Activated CD4-positive, alpha-beta T cell treated with anti-CD3 and anti-CD28 coated beads, Interleukin-2, amount 10 ng/mL, durations not matched to agents 24 days and 14 days (primary cell): Measurements from ENCODE around the gene GALK2. TPM values are rescaled to one million over a fixed set of nuclear protein-coding genes. Genes with fewer than 3 reads are reported as not detected.

Source experiments
- DNase-seq: peaks from one replicate; pipeline ENCODE4 v3.0.0; 2022
- H3K27ac Mint-ChIP-seq: one replicate; pipeline ENCODE4 v1.8.0; 2022; ENCODE audit warnings: mild to moderate bottlenecking, mixed read lengths
- H3K27me3 Mint-ChIP-seq: one replicate; pipeline ENCODE4 v1.8.0; 2022; ENCODE audit warnings: mixed read lengths
- H3K36me3 Mint-ChIP-seq: one replicate; pipeline ENCODE4 v1.8.0; 2022; ENCODE audit warnings: low read depth, mild to moderate bottlenecking, mixed read lengths
- H3K4me1 Mint-ChIP-seq: one replicate; pipeline ENCODE4 v1.8.0; 2021; ENCODE audit warnings: mixed read lengths
- H3K4me3 Mint-ChIP-seq: one replicate; pipeline ENCODE4 v1.8.0; 2022; ENCODE audit warnings: mild to moderate bottlenecking, moderate library complexity, mixed read lengths
- H3K9me3 Mint-ChIP-seq: one replicate; pipeline ENCODE4 v1.8.0; 2021; ENCODE audit warnings: mixed read lengths
- intact Hi-C: fragments of 100-400 bp; cut with micrococcal nuclease; formaldehyde crosslinking; loops from one replicate; pipeline ENCODE4 v1.15.1; 2023
- total RNA-seq: library from RNA; stranded (reverse); gene quantifications from 2 replicates; pipeline ENCODE4 v1.2.3, GENCODE V29; 2022

The GALK2 gene
- 24.7 and 25.5 TPM in 2 replicates for total RNA-seq

DNA sequence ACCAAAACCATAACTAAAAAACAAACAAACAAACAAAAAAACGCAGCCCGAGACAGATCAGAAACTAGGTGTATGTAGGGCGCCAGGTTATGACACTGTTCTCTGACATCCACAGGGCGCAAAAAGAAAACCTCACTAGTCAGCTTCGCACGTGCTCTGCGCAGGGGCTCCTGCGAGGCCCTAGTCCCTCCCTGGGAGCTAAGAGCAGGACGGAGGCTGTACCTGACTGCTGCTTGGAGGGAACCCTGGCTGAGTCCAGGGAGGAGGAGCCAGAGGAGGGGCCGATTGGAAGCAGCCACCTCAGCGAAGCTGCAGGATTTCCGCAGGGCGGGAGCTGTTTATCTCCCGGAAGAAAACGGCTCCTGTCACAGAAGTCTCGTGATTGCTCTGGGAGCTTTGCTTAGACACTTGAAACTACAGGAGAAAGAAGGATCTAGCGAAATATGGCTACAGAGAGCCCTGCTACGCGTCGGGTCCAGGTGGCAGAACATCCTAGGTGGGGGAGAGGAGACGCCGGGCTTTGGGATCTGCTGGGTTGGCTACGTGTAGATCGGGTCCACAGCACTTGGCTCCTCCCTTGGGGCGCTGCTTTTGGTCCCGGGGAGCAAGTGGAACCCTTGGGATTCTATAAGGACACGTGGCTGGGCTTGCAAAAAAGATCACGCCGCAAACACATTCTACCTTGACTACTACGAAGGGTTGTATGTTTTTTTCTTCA, at the start of gene GALK2:
Gene GALK2 (plus strand): TSS at position 368 of the 718 bp plus-strand sequence. CDS start 76 bp downstream, at position 444.
- intact Hi-C loops, result loop anchor here (1.0 to 5.0 kb wide), 3 partner anchors 15 to 1012 kb away; partner anchors contain the start of genes COPS2, DTWD1, FAM227B and SLC27A2
- Mint-ChIP-seq H3K27ac (peak within 1 kb of the TSS; percentile 99), H3K27me3 (no peaks in the 10 kb centered on the region), H3K9me3 (no peaks in the 10 kb centered on the region), H3K36me3 (peaks cover 5% of the 10 kb centered on the region), H3K4me1 (peaks cover 26% of the 10 kb centered on the region), H3K4me3 (peak within 1 kb of the TSS; percentile 100)
- peak; percentile 95 for DNase-seq

DNA sequence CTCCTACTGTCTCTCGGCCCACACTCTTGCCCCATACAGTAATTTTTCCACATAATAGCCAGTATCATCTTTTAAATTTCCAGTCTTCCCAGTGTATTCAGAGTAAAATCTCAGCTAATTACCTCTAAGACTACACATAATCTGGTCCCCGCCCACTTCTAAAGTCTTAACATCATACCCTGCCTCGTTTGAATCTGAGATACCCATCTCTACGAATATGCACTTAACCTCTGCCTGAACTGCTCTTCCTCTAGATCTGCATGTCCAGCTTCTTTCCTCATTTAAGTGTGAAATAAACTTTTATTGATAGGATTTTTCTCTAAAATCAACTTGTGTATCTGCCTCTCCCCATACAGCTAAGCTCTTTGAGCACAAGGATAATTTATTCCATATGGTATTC, 49.2 kb upstream of the GALK2 start:
- Mint-ChIP-seq H3K36me3 (peaks cover 19% of the 10 kb centered on the region), H3K27me3 (no peaks in the 10 kb centered on the region), H3K4me1 (no peaks in the 10 kb centered on the region), H3K4me3 (no peak overlapping the region), H3K27ac (no peak overlapping the region), H3K9me3 (no peaks in the 10 kb centered on the region)
- intact Hi-C loops, result no loop called here
- no peak for DNase-seq

DNA sequence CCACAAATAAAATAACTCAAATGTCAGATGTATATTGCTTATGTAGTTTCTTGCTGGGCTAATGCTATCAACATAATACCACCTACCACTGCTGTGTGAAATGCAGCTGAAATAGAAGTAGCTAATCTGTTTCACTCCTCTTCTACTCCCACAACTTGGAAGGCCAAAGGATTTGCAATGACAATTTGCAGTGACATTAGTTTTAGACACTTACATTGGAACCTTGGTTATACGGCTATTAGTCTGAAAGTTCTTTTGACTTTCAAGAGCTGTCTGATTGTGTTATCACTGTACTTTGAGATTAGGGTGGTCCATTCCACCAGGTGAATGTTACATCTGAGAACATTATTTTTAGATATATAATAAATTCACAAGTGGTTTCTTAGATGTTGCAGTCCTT, 48.1 kb upstream of the GALK2 start:
- Mint-ChIP-seq H3K36me3 (peaks cover 10% of the 10 kb centered on the region), H3K27ac (no peak overlapping the region), H3K4me3 (no peak overlapping the region), H3K4me1 (no peaks in the 10 kb centered on the region), H3K9me3 (no peaks in the 10 kb centered on the region), H3K27me3 (no peaks in the 10 kb centered on the region)
- DNase-seq, result no peak
- intact Hi-C loops, result no loop called here

DNA sequence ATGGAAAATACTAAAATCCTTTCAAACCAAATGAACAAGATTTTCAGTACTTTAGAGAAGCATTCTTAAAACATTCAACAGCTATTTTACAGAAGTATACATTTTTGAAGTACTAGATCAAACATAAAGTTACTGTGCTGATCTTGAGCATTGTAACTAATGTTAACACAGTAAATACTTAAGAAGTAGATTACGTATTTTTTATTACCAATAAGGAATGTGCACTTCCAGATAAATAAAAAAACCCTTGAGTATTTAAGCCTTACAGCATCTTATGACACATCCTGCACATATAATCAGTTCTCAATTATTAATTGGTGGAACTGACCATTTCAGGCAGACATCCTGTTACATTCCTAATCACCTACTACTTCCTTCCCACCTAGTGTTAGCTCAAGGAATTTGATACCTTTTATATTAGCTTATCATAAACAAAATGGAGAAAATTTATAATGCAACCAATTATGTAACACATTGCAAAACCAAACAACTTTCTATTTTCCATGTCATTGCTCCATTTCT, 47.4 kb upstream of the GALK2 start:
- intact Hi-C loops, result no loop called here
- no peaks in the 10 kb centered on the region for H3K4me1 Mint-ChIP-seq

DNA sequence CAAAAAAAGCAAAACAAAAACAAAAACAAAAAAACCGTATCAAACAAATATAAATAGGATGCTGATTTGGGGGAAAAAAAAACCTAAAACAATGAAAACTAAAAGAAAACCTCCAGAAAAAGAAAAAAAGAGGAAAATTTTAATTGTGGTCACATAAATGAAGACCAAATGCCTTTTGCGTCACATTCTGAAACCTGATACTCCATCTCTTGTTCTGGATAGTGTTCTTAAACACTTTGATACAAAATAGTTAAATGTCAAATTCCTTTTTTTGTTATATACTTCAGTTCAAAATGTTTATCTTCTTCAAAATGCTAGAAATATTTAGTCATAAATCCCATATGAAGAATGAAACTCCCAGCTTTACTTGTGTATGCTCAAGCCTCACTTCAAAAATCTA, 45.7 kb upstream of the GALK2 start:
- no peaks in the 10 kb centered on the region for H3K27me3 Mint-ChIP-seq
- intact Hi-C loops, result no loop called here
- no peak overlapping the region for H3K27ac Mint-ChIP-seq
- H3K9me3 Mint-ChIP-seq, result no peaks in the 10 kb centered on the region
- no peaks in the 10 kb centered on the region for H3K4me1 Mint-ChIP-seq
- peaks cover 22% of the 10 kb centered on the region for H3K36me3 Mint-ChIP-seq
- no peak overlapping the region for H3K4me3 Mint-ChIP-seq
- DNase-seq, result no peak

More for the DNA sequence above, 47.4 kb upstream of the GALK2 start:
- H3K27ac Mint-ChIP-seq, result no peak overlapping the region
- no peaks in the 10 kb centered on the region for H3K9me3 Mint-ChIP-seq
- no peak for DNase-seq
- H3K36me3 Mint-ChIP-seq, result peaks cover 14% of the 10 kb centered on the region
- H3K4me3 Mint-ChIP-seq, result no peak overlapping the region
- no peaks in the 10 kb centered on the region for H3K27me3 Mint-ChIP-seq

DNA sequence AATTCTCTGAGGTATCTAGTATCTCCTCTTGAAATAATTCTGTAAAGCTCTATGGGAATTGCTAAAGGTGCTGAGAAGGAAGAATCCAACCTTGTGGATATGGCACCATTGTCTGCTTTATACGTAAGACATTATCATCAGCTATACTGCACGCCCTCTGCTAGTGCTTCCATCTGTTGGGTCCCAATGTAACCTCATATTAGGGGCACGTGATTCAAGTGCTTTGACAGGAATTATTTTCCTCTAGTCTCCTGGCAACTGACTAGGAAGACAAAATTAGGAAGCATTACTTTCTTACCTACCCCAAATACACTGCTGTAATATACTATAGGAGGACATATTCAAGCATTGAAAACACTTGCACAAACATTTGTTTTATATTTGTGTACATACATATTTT, 38.6 kb upstream of the GALK2 start:
- Mint-ChIP-seq H3K27me3 (no peaks in the 10 kb centered on the region), H3K4me1 (peaks cover 9% of the 10 kb centered on the region), H3K36me3 (peaks cover 52% of the 10 kb centered on the region), H3K9me3 (no peaks in the 10 kb centered on the region), H3K4me3 (no peak overlapping the region), H3K27ac (no peak overlapping the region)
- DNase-seq, result no peak
- intact Hi-C loops, result no loop called here

DNA sequence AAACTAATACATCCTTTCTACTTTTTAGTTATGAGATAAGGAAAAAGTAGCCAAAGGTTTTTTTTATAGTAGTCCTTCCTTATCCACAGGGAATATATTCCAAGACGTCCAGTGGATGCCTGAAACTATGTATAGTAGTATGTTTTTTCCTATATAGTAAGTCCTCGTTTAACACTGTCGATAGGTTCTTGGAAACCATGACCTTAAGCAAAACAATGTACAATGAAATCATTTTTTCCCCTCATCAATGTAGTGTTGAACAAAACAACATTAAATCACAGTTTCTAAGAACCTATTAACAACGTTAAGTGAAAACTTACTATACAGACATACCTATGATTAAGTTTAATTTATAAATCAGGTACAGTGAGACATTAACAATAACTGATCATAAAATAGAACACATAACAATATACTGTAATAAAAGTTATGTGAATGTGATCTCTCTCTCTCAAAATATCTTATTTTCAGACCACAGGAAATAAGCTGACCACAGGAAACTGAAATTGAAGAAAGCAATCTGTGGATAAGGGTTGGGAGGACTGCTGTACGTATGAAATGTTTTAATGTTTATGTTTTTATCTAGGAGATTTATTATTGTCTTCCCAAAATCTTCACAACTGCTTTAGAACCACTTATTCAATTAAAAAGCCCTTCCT, 35.2 kb upstream of the GALK2 start:
- no peaks in the 10 kb centered on the region for H3K9me3 Mint-ChIP-seq

DNA sequence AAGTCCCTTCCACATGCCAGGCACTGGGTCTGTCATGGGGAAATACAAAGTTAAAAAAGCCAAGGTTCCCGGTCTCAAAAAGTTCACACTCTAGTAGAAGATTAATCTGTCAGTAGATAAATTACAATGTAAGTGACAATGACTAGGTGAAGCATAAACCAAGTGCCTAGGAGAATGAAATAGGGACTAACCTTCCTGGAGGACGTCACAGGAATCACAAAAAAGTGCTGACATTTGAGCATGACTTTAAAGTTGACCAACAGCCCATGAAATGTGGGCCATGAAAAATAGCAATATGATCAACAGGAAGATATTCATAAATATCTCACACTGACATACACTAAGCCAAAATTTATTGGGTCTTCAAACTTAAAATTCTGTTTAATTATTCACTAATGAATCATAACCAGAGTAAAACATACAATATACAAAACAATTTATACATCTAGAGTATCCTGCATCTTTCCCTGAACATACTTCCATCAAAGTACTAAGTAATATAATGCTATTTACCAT, 34.6 kb upstream of the GALK2 start:
- peak overlapping the region; percentile 69 for H3K27ac Mint-ChIP-seq

More for the DNA sequence above, 35.2 kb upstream of the GALK2 start:
- H3K27ac Mint-ChIP-seq, result peak overlapping the region; percentile 69
- peaks cover 45% of the 10 kb centered on the region for H3K36me3 Mint-ChIP-seq
- H3K4me1 Mint-ChIP-seq, result peaks cover 16% of the 10 kb centered on the region
- H3K27me3 Mint-ChIP-seq, result no peaks in the 10 kb centered on the region
- DNase-seq, result no peak
- intact Hi-C loops, result no loop called here
- H3K4me3 Mint-ChIP-seq, result no peak overlapping the region

DNA sequence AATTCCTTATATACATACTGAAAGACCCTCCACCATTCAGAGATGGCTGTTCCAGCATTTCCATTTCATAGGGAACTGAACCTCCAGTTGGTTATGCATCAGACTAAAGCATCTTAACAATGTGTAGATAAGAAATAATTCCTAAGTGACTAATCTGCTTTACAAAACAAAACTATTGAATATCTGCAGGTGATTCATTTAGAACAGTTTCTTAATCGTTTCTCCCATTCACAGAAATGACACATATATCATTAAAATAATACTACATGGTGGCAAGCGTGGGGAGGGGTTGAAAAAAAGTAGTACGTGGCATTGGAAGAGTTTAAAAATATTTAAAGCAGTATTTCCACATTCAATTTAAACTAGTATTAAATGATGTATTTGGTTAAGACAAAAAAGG, 34.1 kb upstream of the GALK2 start:
- no peak overlapping the region for H3K27ac Mint-ChIP-seq
- H3K36me3 Mint-ChIP-seq, result peaks cover 52% of the 10 kb centered on the region
- no peaks in the 10 kb centered on the region for H3K9me3 Mint-ChIP-seq
- no peak for DNase-seq
- H3K4me3 Mint-ChIP-seq, result no peak overlapping the region
- no peaks in the 10 kb centered on the region for H3K27me3 Mint-ChIP-seq
- peaks cover 16% of the 10 kb centered on the region for H3K4me1 Mint-ChIP-seq
- intact Hi-C loops, result no loop called here

More for the DNA sequence above, 34.6 kb upstream of the GALK2 start:
- H3K4me1 Mint-ChIP-seq, result peaks cover 16% of the 10 kb centered on the region
- H3K36me3 Mint-ChIP-seq, result peaks cover 47% of the 10 kb centered on the region
- H3K4me3 Mint-ChIP-seq, result no peak overlapping the region
- DNase-seq, result no peak
- intact Hi-C loops, result no loop called here
- H3K9me3 Mint-ChIP-seq, result no peaks in the 10 kb centered on the region
- no peaks in the 10 kb centered on the region for H3K27me3 Mint-ChIP-seq

DNA sequence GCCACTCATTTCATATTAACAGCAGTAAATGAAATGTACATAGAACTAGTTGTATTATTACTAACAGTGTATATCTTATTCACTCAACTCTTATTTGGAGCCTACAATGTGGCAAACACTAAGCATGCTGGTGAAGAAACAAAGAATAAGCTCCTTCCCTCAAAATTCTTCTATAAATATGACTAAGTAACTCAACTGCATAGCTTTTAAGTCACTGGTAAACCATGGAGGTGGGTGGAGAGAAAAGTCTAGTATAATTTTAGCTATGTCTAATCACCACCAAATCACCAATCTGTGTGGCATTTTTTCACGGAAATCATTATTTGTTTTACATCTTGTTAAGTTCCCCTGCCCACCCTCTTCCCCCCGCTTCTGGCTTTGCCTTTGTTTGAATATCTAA, 32.2 kb upstream of the GALK2 start:
- peaks cover 61% of the 10 kb centered on the region for H3K36me3 Mint-ChIP-seq
- intact Hi-C loops, result no loop called here
- peak overlapping the region; percentile 11 for H3K27ac Mint-ChIP-seq
- peaks cover 15% of the 10 kb centered on the region for H3K4me1 Mint-ChIP-seq
- DNase-seq, result no peak
- no peak overlapping the region for H3K4me3 Mint-ChIP-seq
- H3K27me3 Mint-ChIP-seq, result no peaks in the 10 kb centered on the region
- no peaks in the 10 kb centered on the region for H3K9me3 Mint-ChIP-seq

DNA sequence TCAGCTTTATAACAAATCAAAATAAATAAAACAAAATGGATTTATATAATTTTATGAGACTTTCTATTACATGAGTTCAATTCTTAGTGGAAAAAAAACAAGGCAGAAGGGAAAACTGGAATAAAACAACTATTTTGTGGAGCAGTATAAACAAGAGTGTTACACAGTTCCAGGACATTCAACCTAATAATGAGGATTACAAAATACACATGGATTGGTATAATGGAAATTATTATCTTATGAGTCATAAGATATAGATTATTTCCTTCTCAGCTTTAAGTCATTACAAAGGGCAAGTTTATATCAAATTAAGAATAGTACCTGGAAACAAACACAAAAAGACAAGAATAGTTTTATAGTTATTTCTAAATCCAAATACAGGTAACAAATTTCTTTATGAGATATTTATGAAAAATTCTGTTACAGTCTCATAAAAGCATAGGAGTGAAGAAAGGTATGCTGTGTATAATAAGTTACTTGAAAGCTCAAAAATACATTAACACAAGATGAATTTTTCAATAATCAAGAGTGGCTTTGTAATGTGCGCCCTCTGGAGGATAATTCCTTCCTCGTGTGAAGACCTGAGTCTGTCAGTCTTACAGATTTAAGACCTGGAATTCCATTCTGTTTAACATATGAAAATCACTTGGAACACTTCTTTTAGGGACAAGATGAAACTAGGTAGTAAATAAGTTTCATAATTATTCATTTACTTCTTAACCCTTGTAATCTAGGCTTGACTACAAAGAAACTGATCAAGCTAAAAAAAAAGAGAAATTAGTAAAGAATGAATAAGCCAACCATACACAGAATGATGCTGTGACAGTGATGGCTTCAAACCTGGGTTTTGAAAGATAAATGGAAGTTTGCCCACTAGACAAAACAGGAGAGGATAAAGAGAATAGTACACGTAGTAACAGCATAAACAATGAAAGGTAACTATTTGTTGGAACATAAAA, 24.1 kb upstream of the GALK2 start:
- H3K27ac Mint-ChIP-seq, result no peak overlapping the region
- H3K9me3 Mint-ChIP-seq, result no peaks in the 10 kb centered on the region
- DNase-seq, result peak; percentile 80
- H3K4me3 Mint-ChIP-seq, result no peak overlapping the region
- H3K4me1 Mint-ChIP-seq, result peaks cover 22% of the 10 kb centered on the region
- H3K36me3 Mint-ChIP-seq, result peaks cover 36% of the 10 kb centered on the region
- intact Hi-C loops, result loop anchor here (1.0 to 5.0 kb wide), 2 partner anchors 179 to 285 kb away; no protein-coding TSS in a partner anchor
- no peaks in the 10 kb centered on the region for H3K27me3 Mint-ChIP-seq

DNA sequence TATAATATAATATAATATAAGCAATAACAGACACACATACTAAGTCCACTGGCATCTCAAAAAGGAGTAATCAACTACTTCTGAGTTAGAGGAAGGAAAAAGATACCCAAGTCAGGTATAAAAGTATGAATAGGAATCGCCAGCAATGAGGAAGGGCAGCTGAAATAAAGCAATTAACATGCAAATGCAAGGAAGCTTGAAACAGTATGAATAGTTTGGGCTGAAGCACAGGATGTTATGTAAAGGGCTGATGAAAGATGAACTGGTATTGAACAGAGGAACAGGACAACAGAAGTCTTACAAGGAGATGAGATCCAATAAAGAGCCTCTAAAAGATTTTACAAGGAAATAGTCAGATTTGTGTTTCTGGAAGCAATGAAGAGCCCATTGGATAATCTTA, 21.7 kb upstream of the GALK2 start:
- DNase-seq, result no peak
- intact Hi-C loops, result loop anchor here (5.0 kb wide), 1 partner anchor 181 kb away; no protein-coding TSS in a partner anchor
- Mint-ChIP-seq H3K36me3 (peaks cover 22% of the 10 kb centered on the region), H3K4me1 (peaks cover 26% of the 10 kb centered on the region), H3K9me3 (no peaks in the 10 kb centered on the region), H3K4me3 (no peak overlapping the region), H3K27ac (no peak overlapping the region), H3K27me3 (no peaks in the 10 kb centered on the region)

DNA sequence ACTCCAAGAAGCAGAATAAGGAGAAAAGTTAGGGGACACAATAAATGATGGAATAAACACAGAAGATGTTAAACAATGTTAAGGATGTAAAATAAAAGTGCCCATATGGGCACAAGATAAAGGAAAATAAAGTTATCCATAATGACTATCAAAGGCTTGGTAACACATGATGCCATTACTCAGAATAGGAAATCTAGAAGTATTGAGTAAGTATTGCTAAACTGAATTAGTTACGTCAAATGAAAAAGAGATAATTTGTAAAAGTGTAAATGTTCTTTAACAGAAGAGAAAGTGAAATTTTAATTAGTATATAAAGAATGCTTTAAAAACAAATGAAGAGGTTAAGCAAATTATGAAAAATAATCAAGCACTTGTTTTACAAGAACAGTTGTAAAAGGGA, 21.3 kb upstream of the GALK2 start:
- Mint-ChIP-seq H3K4me3 (no peak overlapping the region), H3K4me1 (peaks cover 29% of the 10 kb centered on the region), H3K27me3 (no peaks in the 10 kb centered on the region), H3K27ac (no peak overlapping the region), H3K9me3 (no peaks in the 10 kb centered on the region), H3K36me3 (peaks cover 21% of the 10 kb centered on the region)
- intact Hi-C loops, result loop anchor here (5.0 kb wide), 1 partner anchor 181 kb away; no protein-coding TSS in a partner anchor
- no peak for DNase-seq
